Measurements from ENCODE around the gene RSU1.

DNA sequence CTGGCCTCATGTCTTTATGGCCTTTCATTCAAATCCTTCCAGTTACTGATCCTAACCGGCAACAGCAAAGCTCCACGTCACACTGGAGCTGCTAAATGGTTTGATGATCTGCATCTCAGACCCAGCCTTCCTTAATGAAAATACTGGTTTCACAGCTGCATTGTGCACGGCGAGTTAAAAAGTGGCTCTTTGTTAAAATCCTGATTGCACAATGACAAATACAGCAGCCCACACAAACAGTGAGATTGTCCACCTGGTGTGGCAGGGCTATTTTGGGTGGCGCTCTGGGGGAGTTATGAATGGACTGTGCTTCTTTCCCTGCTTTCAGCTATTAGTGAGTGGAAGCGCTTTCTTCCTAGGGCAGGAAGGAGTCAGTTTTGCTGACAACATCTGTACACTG lies 232.1 kb downstream of the RSU1 start:
- TF ChIP-seq POLR2AphosphoS5 (IDR thresholded peaks at IDR 0.05) (no peak), POLR2A (IDR thresholded peaks at IDR 0.05) (no peak)
- TF ChIP-seq, protein P1, sequence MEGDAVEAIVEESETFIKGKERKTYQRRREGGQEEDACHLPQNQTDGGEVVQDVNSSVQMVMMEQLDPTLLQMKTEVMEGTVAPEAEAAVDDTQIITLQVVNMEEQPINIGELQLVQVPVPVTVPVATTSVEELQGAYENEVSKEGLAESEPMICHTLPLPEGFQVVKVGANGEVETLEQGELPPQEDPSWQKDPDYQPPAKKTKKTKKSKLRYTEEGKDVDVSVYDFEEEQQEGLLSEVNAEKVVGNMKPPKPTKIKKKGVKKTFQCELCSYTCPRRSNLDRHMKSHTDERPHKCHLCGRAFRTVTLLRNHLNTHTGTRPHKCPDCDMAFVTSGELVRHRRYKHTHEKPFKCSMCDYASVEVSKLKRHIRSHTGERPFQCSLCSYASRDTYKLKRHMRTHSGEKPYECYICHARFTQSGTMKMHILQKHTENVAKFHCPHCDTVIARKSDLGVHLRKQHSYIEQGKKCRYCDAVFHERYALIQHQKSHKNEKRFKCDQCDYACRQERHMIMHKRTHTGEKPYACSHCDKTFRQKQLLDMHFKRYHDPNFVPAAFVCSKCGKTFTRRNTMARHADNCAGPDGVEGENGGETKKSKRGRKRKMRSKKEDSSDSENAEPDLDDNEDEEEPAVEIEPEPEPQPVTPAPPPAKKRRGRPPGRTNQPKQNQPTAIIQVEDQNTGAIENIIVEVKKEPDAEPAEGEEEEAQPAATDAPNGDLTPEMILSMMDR (IDR thresholded peaks at IDR 0.05 in 8 of 11, conservative IDR thresholded peaks at IDR 0.05 in 3 of 11) = no peak

All from spleen (tissue), 7 donors.